Fibroblast of lung (primary cell): ENCODE results near the gene ZXDC. TPM values are rescaled to one million over a fixed set of nuclear protein-coding genes. Genes with fewer than 3 reads are reported as not detected.

Source experiments
- DNase-seq, 2 donors: peaks; one replicate each; pipeline versions ENCODE4 v3.0.0 to v3.0.0-alpha.2; 2010; ENCODE audit warnings: low read depth in 2 of 2
- H2AFZ ChIP-seq: 2 replicates; pipeline ENCODE4 v1.5.1; 2012; ENCODE audit warnings: low read length, control low read depth, inconsistent platforms
- H3K27ac ChIP-seq: 2 replicates; pipeline ENCODE4 v1.5.1; 2011; ENCODE audit warnings: low read length, control low read depth; ENCODE audit not compliant: insufficient read depth
- H3K27me3 ChIP-seq: 2 replicates; pipeline ENCODE4 v1.5.1; 2011; ENCODE audit warnings: mild to moderate bottlenecking, low read length; ENCODE audit not compliant: control insufficient read depth, insufficient read depth
- H3K36me3 ChIP-seq: 2 replicates; pipeline ENCODE4 v1.5.1; 2011; ENCODE audit warnings: low read length; ENCODE audit not compliant: control insufficient read depth, insufficient read depth
- H3K4me1 ChIP-seq: 2 replicates; pipeline ENCODE4 v1.5.1; 2011; ENCODE audit warnings: low read length; ENCODE audit not compliant: control insufficient read depth, insufficient read depth; ENCODE audit errors: extremely low read depth
- H3K4me2 ChIP-seq: 2 replicates; pipeline ENCODE4 v1.5.1; 2011; ENCODE audit warnings: low read length, control low read depth; ENCODE audit not compliant: insufficient read depth; ENCODE audit errors: extremely low read depth
- H3K4me3 ChIP-seq, 4 experiments: fragments of 200-600 bp in 1 of 4; sonication (generic) in 1 of 4; replicated peaks in 1 of 4; 2 replicates each; pipeline ENCODE4 v1.5.1; 2011 to 2016; ENCODE audit warnings: low read length in 4 of 4, low read depth in 3 of 4, mild to moderate bottlenecking in 3 of 4, control low read depth in 2 of 4, inconsistent platforms in 1 of 4, mixed read lengths in 1 of 4; ENCODE audit not compliant: insufficient read depth in 1 of 4; ENCODE audit errors: control extremely low read depth in 1 of 4
- H3K79me2 ChIP-seq: 2 replicates; pipeline ENCODE4 v1.5.1; 2012; ENCODE audit warnings: mild to moderate bottlenecking, low read length, inconsistent platforms; ENCODE audit not compliant: control insufficient read depth, insufficient read depth
- H3K9ac ChIP-seq: 2 replicates; pipeline ENCODE4 v1.5.1; 2011; ENCODE audit warnings: mild to moderate bottlenecking, low read length, control low read depth; ENCODE audit not compliant: insufficient read depth
- H3K9me3 ChIP-seq: 2 replicates; pipeline ENCODE4 v1.5.1; 2012; ENCODE audit warnings: low read depth, low read length; ENCODE audit not compliant: control insufficient read depth, insufficient read depth
- H4K20me1 ChIP-seq: 2 replicates; pipeline ENCODE4 v1.5.1; 2011; ENCODE audit warnings: low read length; ENCODE audit not compliant: control insufficient read depth, insufficient read depth; ENCODE audit errors: extremely low read depth
- EZH2 ChIP-seq: IDR thresholded peaks from 2 replicates; pipeline ENCODE4 v1.5.1; 2012; ENCODE audit warnings: low read length, control low read depth, mild to moderate bottlenecking; ENCODE audit errors: missing control alignments
- polyA plus RNA-seq, 2 donors: library from polyadenylated mRNA; depleted of rRNA in 1 of 2; stranded (reverse) in 1 of 2; unstranded in 1 of 2; fragments of >200 nt; gene quantifications; 2 replicates each; pipeline ENCODE4 v1.2.1, GENCODE V29; 2011 to 2012; ENCODE audit warnings: missing spikeins in 1 of 2
- total RNA-seq: library from RNA; depleted of rRNA; stranded (reverse); fragments of >200 nt; gene quantifications from 2 replicates; pipeline ENCODE4 v1.2.1, GENCODE V29; 2014
- TF ChIP-seq, protein P1 (sequence below), 2 donors: IDR thresholded peaks in 1 of 2; conservative IDR thresholded peaks in 1 of 2; 1 replicate in 1 of 2; 2 replicates in 1 of 2; pipeline ENCODE4 v1.5.1; 2011 to 2012; ENCODE audit warnings: low read length in 2 of 2, control low read depth in 1 of 2, inconsistent platforms in 1 of 2, low read depth in 1 of 2, mild to moderate bottlenecking in 1 of 2

ZXDC gene
- total and polyA plus RNA-seq, 2 donors (not counting 1 experiment from before 2014, with no cell fraction given), result 5.9 to 17.8 TPM

DNA sequence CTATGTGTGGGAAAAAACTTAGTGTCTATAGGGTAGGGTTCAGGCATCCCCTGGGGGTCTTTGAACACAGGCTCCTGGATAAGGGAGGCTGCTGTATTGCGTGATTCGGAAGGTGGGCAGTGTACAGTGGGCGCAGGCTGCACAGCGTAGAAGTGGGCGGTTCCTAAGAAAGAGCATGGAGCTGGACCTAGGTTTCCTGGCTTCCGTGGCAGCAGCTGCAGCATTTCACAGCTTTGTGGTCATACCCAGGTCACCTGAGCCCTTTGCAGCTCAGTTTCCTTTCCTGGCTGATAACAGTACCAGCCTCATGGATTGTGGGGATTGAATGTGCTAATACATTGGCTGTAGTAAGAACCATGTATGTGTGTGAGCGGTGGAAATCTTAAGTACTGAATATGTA lies 58.7 kb downstream of the ZXDC start:
- Histone ChIP-seq H3K79me2 (no peaks in the 10 kb centered on the region), H3K27ac (no peak overlapping the region), H3K36me3 (no peaks in the 10 kb centered on the region), H3K27me3 (peaks cover 16% of the 10 kb centered on the region), H3K9ac (no peak overlapping the region), H4K20me1 (no peaks in the 10 kb centered on the region), H3K9me3 (no peaks in the 10 kb centered on the region), H3K4me1 (no peaks in the 10 kb centered on the region), H3K4me2 (no peak overlapping the region), H3K4me3 (no peak overlapping the region), H2AFZ (no peak overlapping the region)
- TF ChIP-seq EZH2, result no peak
- TF ChIP-seq, protein P1, sequence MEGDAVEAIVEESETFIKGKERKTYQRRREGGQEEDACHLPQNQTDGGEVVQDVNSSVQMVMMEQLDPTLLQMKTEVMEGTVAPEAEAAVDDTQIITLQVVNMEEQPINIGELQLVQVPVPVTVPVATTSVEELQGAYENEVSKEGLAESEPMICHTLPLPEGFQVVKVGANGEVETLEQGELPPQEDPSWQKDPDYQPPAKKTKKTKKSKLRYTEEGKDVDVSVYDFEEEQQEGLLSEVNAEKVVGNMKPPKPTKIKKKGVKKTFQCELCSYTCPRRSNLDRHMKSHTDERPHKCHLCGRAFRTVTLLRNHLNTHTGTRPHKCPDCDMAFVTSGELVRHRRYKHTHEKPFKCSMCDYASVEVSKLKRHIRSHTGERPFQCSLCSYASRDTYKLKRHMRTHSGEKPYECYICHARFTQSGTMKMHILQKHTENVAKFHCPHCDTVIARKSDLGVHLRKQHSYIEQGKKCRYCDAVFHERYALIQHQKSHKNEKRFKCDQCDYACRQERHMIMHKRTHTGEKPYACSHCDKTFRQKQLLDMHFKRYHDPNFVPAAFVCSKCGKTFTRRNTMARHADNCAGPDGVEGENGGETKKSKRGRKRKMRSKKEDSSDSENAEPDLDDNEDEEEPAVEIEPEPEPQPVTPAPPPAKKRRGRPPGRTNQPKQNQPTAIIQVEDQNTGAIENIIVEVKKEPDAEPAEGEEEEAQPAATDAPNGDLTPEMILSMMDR (conservative IDR thresholded peaks at IDR 0.05 in 1 of 2, IDR thresholded peaks at IDR 0.05 in 1 of 2; ENCODE audit: low read depth in 1 of 2, low read length in 2 of 2), result no peak
- DNase-seq, result no peak

DNA sequence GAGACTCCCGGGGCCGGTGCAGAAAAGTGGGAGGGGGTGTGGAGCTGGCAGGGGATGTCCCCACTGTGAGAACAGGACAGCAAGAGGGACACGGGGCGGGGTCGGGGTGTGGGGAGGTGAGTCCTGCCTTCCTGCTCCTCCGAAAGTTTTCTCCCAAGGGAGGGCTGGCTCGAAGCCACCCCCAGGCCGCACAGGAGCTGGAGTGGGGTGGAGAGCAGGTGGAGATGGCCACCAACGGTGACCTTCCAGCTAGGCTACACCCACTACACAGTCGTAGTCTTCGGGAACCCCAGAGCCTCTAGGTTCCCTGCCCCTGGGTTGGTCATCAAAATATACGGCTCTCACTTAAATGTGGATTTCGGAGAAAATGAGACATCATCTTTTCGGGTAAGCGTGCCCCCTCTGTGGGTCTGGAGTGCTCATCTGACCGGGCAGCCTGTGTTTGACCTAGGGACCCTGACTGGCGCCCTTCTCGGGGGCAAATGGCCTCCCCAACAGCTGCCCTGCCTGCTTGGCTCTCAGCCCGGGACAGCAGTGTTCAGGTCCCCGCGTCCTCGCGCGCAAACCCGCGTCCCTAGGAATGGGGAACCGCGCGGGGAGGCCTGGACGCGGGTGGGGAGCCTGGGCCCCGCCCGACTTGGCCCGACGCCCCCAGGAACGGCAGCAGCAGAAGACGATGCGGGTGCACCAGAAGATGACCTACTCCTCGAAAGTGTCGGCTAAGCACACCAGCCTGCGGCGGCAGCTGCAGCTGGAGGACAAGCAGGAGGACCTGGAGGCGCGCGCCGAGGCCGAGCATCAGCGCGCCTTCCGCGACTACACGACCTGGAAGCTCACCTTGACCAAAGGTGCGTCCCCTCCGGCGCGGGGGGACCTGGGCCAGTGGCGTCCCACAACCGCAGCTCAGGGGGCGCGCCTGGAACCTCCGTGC lies 59.8 kb downstream of the ZXDC start:
- H3K9ac ChIP-seq, result no peak overlapping the region
- DNase-seq, result no peak
- H3K27me3 ChIP-seq, result peaks cover 18% of the 10 kb centered on the region
- H3K36me3 ChIP-seq, result no peaks in the 10 kb centered on the region
- H3K4me3 ChIP-seq, result no peak overlapping the region
- no peak overlapping the region for H2AFZ ChIP-seq
- no peaks in the 10 kb centered on the region for H3K79me2 ChIP-seq
- H4K20me1 ChIP-seq, result no peaks in the 10 kb centered on the region
- H3K4me2 ChIP-seq, result no peak overlapping the region
- H3K27ac ChIP-seq, result no peak overlapping the region
- H3K4me1 ChIP-seq, result no peaks in the 10 kb centered on the region
- TF ChIP-seq, protein P1 (conservative IDR thresholded peaks at IDR 0.05 in 1 of 2, IDR thresholded peaks at IDR 0.05 in 1 of 2; ENCODE audit: low read depth in 1 of 2, low read length in 2 of 2), result no peak
- TF ChIP-seq EZH2, result peak; percentile 27
- no peaks in the 10 kb centered on the region for H3K9me3 ChIP-seq

DNA sequence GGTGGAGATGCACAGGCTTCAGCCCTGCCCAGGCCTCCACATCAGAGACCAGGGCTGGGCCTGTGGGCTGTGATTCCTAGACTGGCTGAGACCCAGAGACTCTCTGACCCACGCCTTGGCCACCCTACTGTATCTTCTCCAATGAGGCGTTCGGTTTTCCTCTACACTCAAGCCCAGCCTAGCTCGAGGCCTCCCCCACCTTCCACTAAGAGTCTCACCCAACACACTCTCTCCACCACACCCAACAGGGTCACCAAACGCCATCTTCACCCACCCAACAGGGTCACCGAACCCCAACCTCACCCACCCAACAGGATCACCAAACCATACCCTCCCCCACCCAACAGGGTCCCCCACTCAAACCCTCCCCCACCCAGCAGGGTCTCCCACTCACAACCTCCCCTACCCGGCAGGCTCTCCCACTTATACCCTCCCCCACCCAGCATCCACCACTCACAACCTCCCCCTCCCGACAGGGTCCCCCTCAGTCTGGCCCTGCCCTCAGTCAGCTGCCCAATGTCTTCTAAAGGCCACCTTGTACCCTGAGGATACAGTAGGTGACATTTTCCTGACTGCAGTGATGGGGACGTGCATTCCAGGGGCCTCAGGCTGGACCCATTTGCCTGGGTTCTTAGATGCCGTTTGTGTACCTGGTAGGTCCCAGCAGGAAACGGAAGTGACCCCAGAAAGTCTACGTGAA lies 60.6 kb downstream of the ZXDC start:
- H2AFZ ChIP-seq, result no peak overlapping the region
- H3K4me3 ChIP-seq, result no peak overlapping the region
- no peaks in the 10 kb centered on the region for H4K20me1 ChIP-seq
- TF ChIP-seq, protein P1 (conservative IDR thresholded peaks at IDR 0.05 in 1 of 2, IDR thresholded peaks at IDR 0.05 in 1 of 2; ENCODE audit: low read depth in 1 of 2, low read length in 2 of 2), result no peak
- no peak for TF ChIP-seq EZH2
- H3K9ac ChIP-seq, result no peak overlapping the region
- H3K4me1 ChIP-seq, result no peaks in the 10 kb centered on the region
- no peak overlapping the region for H3K4me2 ChIP-seq
- peaks cover 18% of the 10 kb centered on the region for H3K27me3 ChIP-seq
- no peak for DNase-seq
- no peaks in the 10 kb centered on the region for H3K9me3 ChIP-seq
- H3K27ac ChIP-seq, result no peak overlapping the region
- H3K36me3 ChIP-seq, result no peaks in the 10 kb centered on the region
- H3K79me2 ChIP-seq, result no peaks in the 10 kb centered on the region
